Thymus (tissue), 11 donors: ENCODE results near the gene QDPR. TPM values are rescaled to one million over a fixed set of nuclear protein-coding genes. Genes with fewer than 3 reads are reported as not detected.

Experiments
- DNase-seq, 9 donors: peaks; one replicate each; pipeline ENCODE4 v3.0.0-alpha.2; 2013; ENCODE audit warnings: low spot score in 9 of 9, low read depth in 6 of 9, missing footprints in 1 of 9
- H3K27ac ChIP-seq, 2 donors: one replicate each; pipeline ENCODE4 v1.5.1; 2013; ENCODE audit warnings: control low read depth in 1 of 2, low read depth in 1 of 2, low read length in 1 of 2, mild to moderate bottlenecking in 1 of 2, moderate library complexity in 1 of 2
- H3K27me3 ChIP-seq, 2 donors: one replicate each; pipeline ENCODE4 v1.5.1; 2013; ENCODE audit warnings: low read length in 1 of 2; ENCODE audit not compliant: control insufficient read depth in 2 of 2, insufficient read depth in 1 of 2
- H3K36me3 ChIP-seq, 2 donors: one replicate each; pipeline ENCODE4 v1.5.1; 2013; ENCODE audit warnings: low read length in 1 of 2, mild to moderate bottlenecking in 1 of 2, moderate library complexity in 1 of 2; ENCODE audit not compliant: control insufficient read depth in 2 of 2, insufficient read depth in 2 of 2
- H3K4me1 ChIP-seq, 2 donors: one replicate each; pipeline ENCODE4 v1.5.1; 2013; ENCODE audit warnings: low read length in 2 of 2; ENCODE audit not compliant: control insufficient read depth in 2 of 2, insufficient read depth in 2 of 2
- H3K4me3 ChIP-seq, 2 donors: one replicate each; pipeline ENCODE4 v1.5.1; 2013; ENCODE audit warnings: low read length in 2 of 2, control low read depth in 1 of 2, mild to moderate bottlenecking in 1 of 2
- H3K9me3 ChIP-seq, 2 donors: one replicate each; pipeline ENCODE4 v1.5.1; 2013; ENCODE audit warnings: low read length in 1 of 2, mild to moderate bottlenecking in 1 of 2; ENCODE audit not compliant: control insufficient read depth in 2 of 2, insufficient read depth in 1 of 2
- WGBS: extraction: QIAGEN DNeasy Blood & Tissue Kit; methylation state at CpG from one replicate; pipeline ENCODE4 v1.1.7; 2013; 5-methylcytosine and 5-hydroxymethylcytosine counted together
- polyA plus RNA-seq: library from polyadenylated mRNA; stranded (reverse); fragments of 200-250 nt; gene quantifications from one replicate; pipeline ENCODE4 v1.2.3, GENCODE V29; 2013
- total RNA-seq: library from RNA; stranded (reverse); fragments of 120-200 nt; gene quantifications from one replicate; pipeline ENCODE4 v1.2.4, GENCODE V29; 2013
- donor health status: healthy.

QDPR gene
- total and polyA plus RNA-seq, 2 donors: 4.5 to 19.5 TPM

GRCh38 chr4:17516980-17517379 lies 5.1 kb upstream of the QDPR start:
- WGBS: 79% methylated on average over 1 of the region's 1 CpG
- Histone ChIP-seq H3K4me3 (no peak overlapping the region), H3K9me3 (no peaks in the 10 kb centered on the region)

GRCh38 chr4:17515445-17516407 lies 3.8 kb upstream of the QDPR start:
- 91% methylated on average over 14 of the region's 14 CpGs for WGBS
- Histone ChIP-seq H3K36me3 (no peaks in the 10 kb centered on the region), H3K4me3 (no peak overlapping the region), H3K9me3 (no peaks in the 10 kb centered on the region), H3K27ac (no peak overlapping the region), H3K4me1 (peaks cover 4 to 14% of the 10 kb centered on the region in 2 donors), H3K27me3 (peaks cover 0 to 13% of the 10 kb centered on the region in 2 donors)
- no peak for DNase-seq

More at GRCh38 chr4:17516980-17517379, 5.1 kb upstream of the QDPR start:
- DNase-seq: no peak
- Histone ChIP-seq H3K36me3 (no peaks in the 10 kb centered on the region), H3K27ac (no peak overlapping the region), H3K27me3 (peaks cover 0 to 13% of the 10 kb centered on the region in 2 donors), H3K4me1 (peaks cover 0 to 6% of the 10 kb centered on the region in 2 donors)

- no peak within 1 kb of the TSS for H3K4me3 ChIP-seq
- H3K27me3 ChIP-seq: peaks cover 0 to 13% of the 10 kb centered on the region in 2 donors
- no peaks in the 10 kb centered on the region for H3K36me3 ChIP-seq
- H3K9me3 ChIP-seq: no peaks in the 10 kb centered on the region
- WGBS: 98% methylated on average over 9 of the region's 9 CpGs
- no peak within 1 kb of the TSS for H3K27ac ChIP-seq
- H3K4me1 ChIP-seq: peaks cover 4 to 17% of the 10 kb centered on the region in 2 donors
- DNase-seq: no peak
These were observed 3.0 kb upstream of the QDPR start, which contains the start of gene CLRN2 for GRCh38 chr4:17514865-17515264. CLRN2 (plus strand) TSS chr4:17515165; CDS start chr4:17515267, 102 bp downstream.

GRCh38 chr4:17512973-17513665 lies 1.2 kb upstream of the QDPR start:
- Histone ChIP-seq H3K27me3 (peaks cover 0 to 13% of the 10 kb centered on the region in 2 donors), H3K36me3 (peaks cover 0 to 2% of the 10 kb centered on the region in 2 donors), H3K4me1 (peaks cover 4 to 17% of the 10 kb centered on the region in 2 donors), H3K4me3 (no peak overlapping the region), H3K27ac (no peak overlapping the region), H3K9me3 (no peaks in the 10 kb centered on the region)
- DNase-seq: no peak
- WGBS: 95% methylated on average over 5 of the region's 5 CpGs

- H3K36me3 ChIP-seq: peaks cover 2 to 3% of the 10 kb centered on the region in 2 donors
- peaks cover 4 to 17% of the 10 kb centered on the region in 2 donors for H3K4me1 ChIP-seq
- peak overlapping the region; percentile 59 to 64 for H3K4me3 ChIP-seq
- peaks cover 0 to 8% of the 10 kb centered on the region in 2 donors for H3K27me3 ChIP-seq
- DNase-seq: peak in 6 of 9 donors; percentile 23 to 68 (median 37)
- WGBS: 6% methylated on average over 32 of the region's 32 CpGs
- H3K9me3 ChIP-seq: no peaks in the 10 kb centered on the region
- peak overlapping the region in 1 of 2 donors; percentile 32 for H3K27ac ChIP-seq
These were observed 361 bp downstream of the QDPR start for GRCh38 chr4:17511509-17511949.

- Histone ChIP-seq H3K4me3 (peak overlapping the region; percentile 59 to 64), H3K4me1 (peaks cover 4 to 17% of the 10 kb centered on the region in 2 donors), H3K36me3 (peaks cover 2 to 3% of the 10 kb centered on the region in 2 donors), H3K9me3 (no peaks in the 10 kb centered on the region), H3K27ac (no peak overlapping the region), H3K27me3 (peaks cover 0 to 8% of the 10 kb centered on the region in 2 donors)
- 68% methylated on average over 9 of the region's 9 CpGs for WGBS
- peak in 1 of 9 donors; percentile 8 for DNase-seq
These were observed 839 bp downstream of the QDPR start for GRCh38 chr4:17511051-17511450.

GRCh38 chr4:17510582-17510981 lies 1.3 kb downstream of the QDPR start:
- H3K4me1 ChIP-seq: peaks cover 4 to 17% of the 10 kb centered on the region in 2 donors
- WGBS: 97% methylated on average over 3 of the region's 3 CpGs
- H3K4me3 ChIP-seq: no peak overlapping the region
- no peaks in the 10 kb centered on the region for H3K9me3 ChIP-seq
- peaks cover 2 to 3% of the 10 kb centered on the region in 2 donors for H3K36me3 ChIP-seq
- no peak overlapping the region for H3K27ac ChIP-seq
- H3K27me3 ChIP-seq: peaks cover 0 to 5% of the 10 kb centered on the region in 2 donors
- DNase-seq: no peak

GRCh38 chr4:17504081-17504480 lies 7.8 kb downstream of the QDPR start:
- H3K4me3 ChIP-seq: no peak overlapping the region
- H3K4me1 ChIP-seq: no peaks in the 10 kb centered on the region
- no peak overlapping the region for H3K27ac ChIP-seq
- H3K36me3 ChIP-seq: peaks cover 6 to 16% of the 10 kb centered on the region in 2 donors
- H3K9me3 ChIP-seq: no peaks in the 10 kb centered on the region
- no peaks in the 10 kb centered on the region for H3K27me3 ChIP-seq
- no peak for DNase-seq
- 99% methylated on average over 7 of the region's 7 CpGs for WGBS
